Peyer's patch (tissue), 4 donors: ENCODE data around the gene BMP5. TPM values are rescaled to one million over a fixed set of nuclear protein-coding genes. Genes with fewer than 3 reads are reported as not detected.

Experiments used
- DNase-seq, 3 donors: peaks; one replicate each; pipeline ENCODE4 v3.0.0-alpha.2; 2017 to 2019
- H3K27ac ChIP-seq, 4 donors: fragments of 200-600 bp; sonication (generic); one replicate each; pipeline ENCODE4 v1.5.1; 2016 to 2019
- H3K27me3 ChIP-seq, 2 donors: fragments of 200-600 bp; sonication (generic); one replicate each; pipeline ENCODE4 v1.5.1; 2019
- H3K36me3 ChIP-seq, 3 donors: fragments of 200-600 bp; sonication (generic); one replicate each; pipeline ENCODE4 v1.5.1; 2016 to 2019
- H3K4me1 ChIP-seq, 4 donors: fragments of 200-600 bp; sonication (generic); one replicate each; pipeline ENCODE4 v1.5.1; 2016 to 2019
- H3K4me3 ChIP-seq, 4 donors: fragments of 200-600 bp; sonication (generic); 1 replicate in 3 of 4; 2 replicates in 1 of 4; pipeline ENCODE4 v1.5.1; 2016 to 2019; ENCODE audit warnings: mild to moderate bottlenecking in 1 of 4
- H3K9me3 ChIP-seq, 4 donors: fragments of 200-600 bp; sonication (generic); one replicate each; pipeline ENCODE4 v1.5.1; 2016 to 2019; ENCODE audit warnings: mild to moderate bottlenecking in 1 of 4
- CTCF ChIP-seq, 6 experiments: fragments of 450-650 bp in 4 of 6; fragments of 200-600 bp in 2 of 6; sonication (generic) in 1 of 6; IDR thresholded peaks; one replicate each; pipeline ENCODE4 v1.5.1; 2017 to 2019; ENCODE audit warnings: antibody characterized with exemption in 6 of 6, mild to moderate bottlenecking in 3 of 6, moderate library complexity in 1 of 6
- POLR2A ChIP-seq, 2 donors: fragments of 450-650 bp; IDR thresholded peaks; one replicate each; pipeline ENCODE4 v1.5.1; 2017; ENCODE audit warnings: antibody characterized with exemption in 2 of 2, mild to moderate bottlenecking in 2 of 2, moderate library complexity in 2 of 2
- total RNA-seq, 4 donors: library from RNA; depleted of rRNA; stranded (reverse); fragments of >200 nt; gene quantifications; one replicate each; pipeline ENCODE4 v1.1.0, GENCODE V29; 2016

Gene BMP5
- total RNA-seq, 4 donors from 2014 or later: 3.7 to 50.3 (median 5.4) TPM

DNA sequence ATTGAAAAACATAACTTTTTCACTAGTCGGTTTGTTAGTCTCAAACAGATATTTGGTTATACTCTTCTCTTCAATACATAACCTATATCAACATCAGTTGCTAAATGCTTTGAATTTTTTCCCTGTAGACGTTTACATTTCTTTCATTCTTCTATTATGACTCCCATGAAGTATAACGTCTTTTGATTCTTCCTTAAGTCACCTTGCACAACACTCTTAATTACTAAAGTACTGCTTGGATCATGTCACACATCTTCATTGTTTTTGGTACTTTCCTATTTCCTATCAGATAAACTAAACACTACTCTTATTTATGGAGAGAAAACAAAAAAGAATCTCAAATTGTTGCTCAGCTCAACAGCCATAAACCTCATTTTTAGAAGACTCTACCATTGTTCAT, 23.0 kb upstream of the BMP5 start:
- H3K27ac ChIP-seq: no peak overlapping the region
- H3K4me3 ChIP-seq: no peak overlapping the region
- no peak for TF ChIP-seq POLR2A (IDR thresholded peaks at IDR 0.05)
- no peak for TF ChIP-seq CTCF (IDR thresholded peaks at IDR 0.05)
- H3K36me3 ChIP-seq: no peaks in the 10 kb centered on the region
- DNase-seq: no peak
- H3K4me1 ChIP-seq: no peaks in the 10 kb centered on the region
- H3K9me3 ChIP-seq: no peaks in the 10 kb centered on the region
- no peaks in the 10 kb centered on the region for H3K27me3 ChIP-seq

GRCh38 chr6:55897346-55897745, 22.0 kb upstream of the BMP5 start:
- no peak overlapping the region for H3K27ac ChIP-seq
- TF ChIP-seq POLR2A (IDR thresholded peaks at IDR 0.05): no peak
- no peak for TF ChIP-seq CTCF (IDR thresholded peaks at IDR 0.05)

GRCh38 chr6:55895972-55896730, 20.8 kb upstream of the BMP5 start:
- Histone ChIP-seq H3K9me3 (no peaks in the 10 kb centered on the region), H3K27me3 (no peaks in the 10 kb centered on the region), H3K27ac (no peak overlapping the region), H3K36me3 (no peaks in the 10 kb centered on the region), H3K4me3 (no peak overlapping the region), H3K4me1 (no peaks in the 10 kb centered on the region)
- TF ChIP-seq POLR2A (IDR thresholded peaks at IDR 0.05): no peak
- TF ChIP-seq CTCF (IDR thresholded peaks at IDR 0.05): no peak
- no peak for DNase-seq

More at GRCh38 chr6:55897346-55897745, 22.0 kb upstream of the BMP5 start:
- no peak for DNase-seq
- Histone ChIP-seq H3K4me1 (no peaks in the 10 kb centered on the region), H3K36me3 (no peaks in the 10 kb centered on the region), H3K27me3 (no peaks in the 10 kb centered on the region), H3K9me3 (no peaks in the 10 kb centered on the region), H3K4me3 (no peak overlapping the region)

GRCh38 chr6:55892749-55893357, 17.5 kb upstream of the BMP5 start:
- no peak for DNase-seq
- Histone ChIP-seq H3K27me3 (no peaks in the 10 kb centered on the region), H3K9me3 (no peaks in the 10 kb centered on the region), H3K27ac (no peak overlapping the region), H3K4me3 (no peak overlapping the region), H3K4me1 (no peaks in the 10 kb centered on the region), H3K36me3 (no peaks in the 10 kb centered on the region)
- TF ChIP-seq CTCF (IDR thresholded peaks at IDR 0.05) (no peak), POLR2A (IDR thresholded peaks at IDR 0.05) (no peak)

- DNase-seq: no peak
- Histone ChIP-seq H3K36me3 (no peaks in the 10 kb centered on the region), H3K9me3 (no peaks in the 10 kb centered on the region), H3K4me1 (no peaks in the 10 kb centered on the region), H3K27ac (no peak overlapping the region), H3K27me3 (no peaks in the 10 kb centered on the region), H3K4me3 (no peak overlapping the region)
- TF ChIP-seq POLR2A (IDR thresholded peaks at IDR 0.05) (no peak), CTCF (IDR thresholded peaks at IDR 0.05) (no peak)
These were observed 13.5 kb upstream of the BMP5 start for GRCh38 chr6:55888917-55889316.
